GM18499 (cell line): Measurements from ENCODE around the gene PDGFRB.
A peak's percentile ranks its signal among the peaks of the same experiment; 100 is the strongest.

ENCODE experiments used
- ATAC-seq: cut with Tn5 transposase; IDR thresholded peaks from one replicate; pipeline ENCODE4 v1.9.1; 2021; ENCODE audit warnings: moderate number of reproducible peaks; ENCODE audit not compliant: insufficient read depth, unreplicated experiment

Gene PDGFRB

DNA sequence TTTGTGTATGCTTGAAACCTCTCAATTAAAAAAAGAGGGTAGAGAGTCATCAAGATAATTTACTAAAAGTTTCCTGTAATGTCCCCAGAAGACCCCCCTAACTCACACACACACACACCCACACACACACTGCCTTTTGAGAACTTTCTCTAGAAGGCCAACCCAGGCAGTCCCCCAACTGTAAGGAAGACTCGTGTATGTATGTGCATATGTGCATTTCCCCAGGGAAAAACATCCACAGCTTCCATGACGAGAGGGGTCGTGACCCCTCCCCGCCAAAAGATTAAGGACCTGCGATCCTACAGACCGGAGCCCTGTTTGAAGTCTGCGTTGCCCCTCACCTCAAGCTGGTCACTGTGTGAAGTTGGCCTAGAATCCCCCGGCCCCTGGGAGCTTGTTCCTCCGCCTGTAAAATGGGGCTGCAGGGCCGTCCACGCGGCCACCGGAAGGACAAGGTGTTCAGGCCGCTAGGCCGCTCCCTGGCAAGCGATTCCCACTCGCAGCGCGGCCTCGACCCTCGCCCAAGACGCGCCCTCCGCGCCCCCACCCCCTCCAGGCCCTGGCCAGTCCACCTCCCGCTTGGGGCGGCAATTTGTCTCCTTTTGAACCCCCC lies 10.5 kb upstream of the PDGFRB start:
- no peak for ATAC-seq

DNA sequence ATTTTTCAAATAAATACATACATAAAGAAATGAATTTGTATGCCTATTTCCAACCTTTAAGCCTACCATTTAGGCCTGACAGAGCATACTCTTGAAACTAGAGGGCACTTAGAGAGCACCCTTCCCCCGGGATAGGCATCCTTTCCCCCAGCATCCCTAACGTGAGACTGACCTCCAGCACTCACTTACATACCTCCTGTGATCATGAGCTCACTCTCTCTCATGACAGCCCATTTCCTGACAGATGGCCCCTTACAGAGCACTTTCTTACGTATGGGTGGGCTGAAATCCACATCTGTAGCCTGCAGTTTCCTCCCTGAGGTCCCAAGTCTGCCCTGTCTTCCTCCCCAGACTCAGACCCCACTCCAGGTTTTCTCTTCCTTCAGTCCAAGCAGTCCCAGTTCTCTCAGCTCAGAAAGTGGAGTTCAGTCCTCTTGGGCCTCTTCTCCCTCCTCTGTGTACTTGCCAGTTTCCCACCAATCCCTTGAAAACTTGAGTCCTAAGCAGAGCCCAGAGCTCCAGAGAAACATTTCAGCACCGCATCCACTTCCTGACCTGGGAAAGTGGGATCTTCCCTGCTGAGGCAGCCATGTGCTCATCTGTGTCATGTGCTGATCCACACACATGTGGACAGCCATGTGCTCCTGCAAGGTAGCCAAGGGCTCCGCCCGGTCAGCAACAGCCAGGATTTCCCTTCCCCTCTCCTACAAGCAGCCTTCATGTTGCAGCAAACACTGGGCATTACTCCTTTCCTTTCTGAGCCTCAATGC lies 8.8 kb upstream of the PDGFRB start:
- no peak for ATAC-seq

DNA sequence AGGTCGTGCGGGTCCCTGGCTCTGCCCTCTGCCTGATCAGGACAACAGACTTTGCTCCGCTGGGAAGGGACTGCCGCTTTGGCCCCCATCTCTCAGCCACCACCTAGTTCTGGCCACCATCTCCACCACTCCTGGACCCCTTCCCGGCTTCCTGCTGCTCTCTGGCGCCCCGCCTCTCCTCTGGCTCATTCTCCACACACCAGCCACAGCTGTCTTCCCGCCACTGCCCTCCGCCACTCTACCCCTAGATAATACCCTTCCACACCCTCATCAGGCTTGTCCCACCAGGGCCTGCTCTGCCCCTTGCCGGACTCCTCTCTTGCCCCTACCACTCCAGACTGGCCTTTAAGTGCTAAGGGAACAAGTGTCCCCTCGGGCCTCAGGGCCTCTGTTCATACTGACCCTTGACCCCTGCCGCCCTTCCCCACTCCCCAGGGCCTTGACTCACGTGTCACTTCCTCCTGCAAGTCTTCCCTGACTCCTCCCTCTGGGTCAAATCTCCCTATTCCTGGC lies 8.0 kb upstream of the PDGFRB start:
- ATAC-seq: no peak

DNA sequence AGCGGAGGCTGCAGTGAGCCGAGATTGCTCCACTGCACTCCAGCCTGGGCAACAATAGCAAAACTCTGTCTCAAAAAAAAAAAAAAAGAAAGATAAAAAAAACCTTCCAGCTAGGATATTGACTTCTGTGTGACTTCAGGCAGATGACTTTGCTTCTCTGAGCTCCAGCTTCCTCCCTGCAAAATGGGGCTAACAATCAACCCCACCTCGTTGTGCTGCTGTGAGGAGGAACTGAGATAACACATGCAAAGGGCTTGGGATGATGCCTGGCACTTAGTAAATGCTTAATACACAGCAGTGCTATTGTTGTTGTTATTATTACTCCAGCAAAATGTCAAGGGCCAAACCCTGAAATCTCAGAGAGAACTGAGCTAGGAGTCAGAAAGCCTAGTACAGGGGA lies 7.4 kb upstream of the PDGFRB start:
- ATAC-seq: no peak

DNA sequence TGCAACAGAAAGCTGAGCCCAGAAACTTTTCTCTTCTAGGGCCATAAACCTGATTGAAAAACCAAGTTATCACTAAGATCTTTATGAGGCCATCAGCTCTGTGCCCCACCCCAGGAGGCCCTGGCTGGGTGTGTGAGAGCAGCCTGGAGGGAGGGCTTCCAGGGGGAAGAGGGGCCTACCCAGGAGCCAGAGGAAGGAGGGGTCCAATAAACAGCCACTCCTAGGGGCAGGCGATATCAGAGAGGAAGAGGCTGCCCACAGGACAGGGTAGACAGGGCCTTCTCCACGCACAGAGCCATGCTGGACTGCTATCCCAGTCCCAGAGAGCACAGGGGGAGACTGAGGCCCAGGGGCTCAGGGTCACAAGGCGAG lies 6.5 kb upstream of the PDGFRB start:
- no peak for ATAC-seq

DNA sequence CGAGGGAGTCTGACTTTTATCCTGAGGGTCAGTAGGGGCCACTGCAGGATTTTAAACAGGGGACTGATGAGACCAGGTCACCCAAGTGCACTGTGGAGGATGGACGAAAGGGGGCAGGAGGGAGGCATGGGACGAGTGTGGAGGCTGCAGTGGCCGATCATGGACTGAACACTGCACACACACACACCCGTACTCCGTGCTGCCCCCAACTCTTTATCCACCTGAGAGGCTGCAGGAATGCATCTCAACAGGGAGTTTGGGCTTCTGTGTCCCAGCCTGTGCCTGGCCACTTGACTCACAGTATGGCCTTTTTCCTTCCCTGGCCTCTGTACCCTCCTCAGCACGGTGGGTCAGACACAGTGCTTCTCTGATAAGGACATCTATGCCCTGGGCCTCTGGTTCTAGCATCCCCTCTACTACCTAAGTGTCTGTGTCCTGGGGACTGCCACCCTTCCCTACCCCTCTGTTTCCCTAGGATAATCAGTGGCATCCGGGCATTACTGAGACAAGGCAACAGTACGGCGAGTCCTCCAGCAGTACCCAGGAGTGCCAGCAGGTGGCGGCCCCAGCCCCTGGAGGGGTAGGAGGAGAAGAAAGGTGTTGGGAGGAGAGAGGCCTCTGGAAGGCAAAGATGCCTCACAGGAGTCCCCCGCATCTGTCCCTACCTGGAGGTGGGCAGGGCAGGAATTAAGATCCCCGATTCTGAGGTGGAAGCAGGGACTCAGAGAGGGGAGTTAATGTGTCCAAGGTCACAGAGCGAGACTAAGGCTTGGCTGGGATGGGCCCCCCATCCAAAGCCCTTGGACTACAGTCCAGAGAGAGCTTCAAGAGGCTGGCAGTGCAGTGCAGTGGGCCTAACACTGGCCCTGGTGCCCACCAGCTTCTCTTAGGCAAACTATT lies 5.8 kb upstream of the PDGFRB start:
- peak; percentile 50 for ATAC-seq

DNA sequence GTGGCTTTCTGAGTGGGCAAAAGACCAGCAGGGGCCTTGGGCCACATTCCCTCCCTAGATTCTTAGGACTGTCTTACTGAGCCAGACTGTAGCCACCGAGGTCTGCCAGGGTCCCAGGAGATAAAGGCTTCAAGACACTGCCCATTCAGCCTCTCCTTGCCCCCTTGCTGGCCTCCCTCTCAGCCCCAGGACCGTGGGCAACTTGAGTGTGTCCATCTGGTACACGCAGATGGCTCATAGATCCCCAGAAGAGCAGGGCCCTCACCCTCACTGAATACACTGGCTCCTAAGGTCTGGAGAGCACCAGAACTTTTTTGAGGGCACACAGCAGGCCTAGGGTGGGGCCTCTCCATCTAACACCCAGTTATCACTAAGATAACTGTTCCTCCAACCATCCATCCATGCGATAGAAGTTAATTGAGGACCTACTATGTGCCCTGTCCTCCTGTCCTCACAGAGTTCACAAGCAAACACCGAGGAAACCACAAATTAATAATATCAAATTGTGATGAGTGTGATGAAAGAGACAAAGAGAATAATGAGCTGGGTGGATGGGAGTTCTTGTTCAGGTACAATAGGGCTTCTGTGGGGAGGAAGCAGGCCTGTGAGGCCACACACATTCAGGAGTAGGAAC lies 4.9 kb upstream of the PDGFRB start:
- no peak for ATAC-seq

DNA sequence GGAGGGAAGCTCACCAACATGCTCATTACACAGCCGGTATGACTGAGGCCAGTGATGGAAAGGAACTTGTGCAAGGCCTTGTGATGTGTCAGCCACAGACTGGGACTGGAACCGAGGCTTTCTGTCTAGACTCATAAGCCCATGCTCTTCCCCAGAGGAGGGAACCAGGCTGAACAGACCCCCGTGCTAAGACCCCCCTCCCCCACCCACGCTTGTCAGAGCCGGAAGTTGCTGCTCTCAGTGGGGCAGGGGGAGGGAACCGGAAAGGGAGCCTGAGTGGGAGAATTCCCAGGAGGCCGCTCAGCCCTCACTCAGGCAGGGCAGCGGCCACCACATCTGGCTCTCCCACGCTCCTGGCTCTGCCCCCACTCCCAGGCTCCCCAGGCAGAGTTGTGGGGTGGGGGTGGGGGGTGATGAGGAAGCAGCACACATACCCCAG lies 4.1 kb upstream of the PDGFRB start:
- no peak for ATAC-seq

DNA sequence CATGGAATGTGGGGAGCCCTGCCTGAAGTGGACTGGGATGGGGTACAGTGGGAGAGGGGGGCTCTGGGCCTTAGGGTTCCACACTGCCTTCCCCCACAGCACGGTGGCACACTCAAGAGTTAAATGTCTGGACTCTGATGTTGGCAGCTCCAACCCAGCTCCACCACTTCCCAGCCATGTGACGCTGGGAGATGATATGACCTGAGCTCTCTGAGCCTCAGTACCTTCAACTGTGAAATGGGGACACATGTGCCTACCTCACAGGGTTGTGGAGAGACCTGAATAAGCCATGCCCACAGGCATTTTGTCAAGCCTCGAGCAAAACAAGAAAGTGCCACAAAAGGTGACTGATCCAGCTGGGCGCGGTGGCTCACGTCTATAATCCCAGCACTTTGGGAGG lies 3.4 kb upstream of the PDGFRB start:
- no peak for ATAC-seq

DNA sequence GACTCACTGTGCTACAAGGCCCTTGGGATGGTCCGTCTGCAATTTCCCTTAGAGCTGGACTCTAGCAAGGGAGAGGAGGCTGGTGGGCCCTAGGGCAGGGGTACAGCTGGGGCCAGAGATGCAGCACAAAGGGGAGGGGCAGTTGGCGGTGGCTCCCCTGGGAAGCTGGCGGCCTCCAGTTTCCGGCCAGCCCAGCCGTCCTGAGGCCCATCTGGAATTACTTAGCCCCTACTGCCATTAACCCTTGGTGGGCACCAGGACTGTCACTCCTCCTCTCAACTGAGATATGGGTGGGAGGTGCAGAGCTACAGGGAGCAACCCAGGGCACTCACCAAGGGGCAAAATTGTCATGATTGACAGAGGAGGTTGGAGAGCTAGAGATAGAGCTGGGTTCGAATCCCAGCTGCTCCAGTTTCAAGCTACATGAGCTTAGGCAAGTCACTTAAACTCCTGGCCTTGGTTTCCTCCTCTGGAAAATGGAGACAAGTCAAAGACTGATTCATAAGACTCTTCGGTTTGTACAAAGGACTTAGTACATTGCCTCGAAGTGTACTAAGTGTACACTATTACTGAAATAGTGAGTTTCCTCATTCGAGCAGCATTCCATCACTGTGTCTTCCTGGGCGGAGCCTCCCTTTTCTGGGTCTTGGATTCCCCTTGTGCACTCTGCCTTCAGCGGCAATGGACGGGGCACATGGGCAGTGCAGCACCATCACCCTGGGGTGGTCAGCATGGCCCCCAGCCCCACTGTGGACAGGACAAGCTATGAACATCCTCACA lies 2.7 kb upstream of the PDGFRB start:
- no peak for ATAC-seq

DNA sequence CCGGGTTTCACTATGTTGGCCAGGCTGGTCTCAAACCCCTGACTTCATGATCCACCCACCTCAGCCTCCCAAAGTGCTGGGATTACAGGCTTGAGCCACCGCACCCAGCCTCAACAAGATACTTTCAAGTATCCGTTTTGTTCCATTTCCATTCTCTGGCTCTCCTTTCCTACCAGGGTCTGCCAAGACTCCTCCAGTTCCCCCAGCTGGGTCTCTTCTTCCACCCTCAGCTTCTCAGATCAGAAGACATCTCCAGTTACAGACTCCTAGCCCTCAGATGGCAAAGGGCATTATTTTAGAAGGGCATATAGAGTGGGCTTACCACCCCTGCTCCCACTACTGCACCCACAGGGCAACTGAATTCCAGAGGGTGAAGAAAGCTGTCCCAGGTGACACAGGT lies 1.5 kb upstream of the PDGFRB start:
- no peak for ATAC-seq

DNA sequence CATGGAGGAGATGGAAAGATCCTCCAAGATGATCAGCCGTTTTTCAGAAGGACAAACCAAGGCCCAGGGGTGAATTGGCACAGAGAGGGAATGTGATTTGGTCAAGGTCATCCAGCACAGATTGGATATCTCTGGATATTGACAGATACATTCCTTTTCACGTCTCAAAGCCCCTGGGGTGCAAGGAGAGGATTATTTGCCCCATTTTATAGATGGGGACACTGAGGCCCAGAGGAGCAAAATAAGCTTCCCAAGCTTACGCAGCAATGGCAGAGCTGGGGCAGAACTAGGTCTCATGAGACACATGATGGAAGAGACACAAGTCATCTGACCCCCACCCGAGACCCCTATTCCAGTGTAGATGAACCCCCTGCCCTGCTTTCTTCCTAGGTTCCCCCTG lies 895 bp upstream of the PDGFRB start:
- no peak for ATAC-seq

DNA sequence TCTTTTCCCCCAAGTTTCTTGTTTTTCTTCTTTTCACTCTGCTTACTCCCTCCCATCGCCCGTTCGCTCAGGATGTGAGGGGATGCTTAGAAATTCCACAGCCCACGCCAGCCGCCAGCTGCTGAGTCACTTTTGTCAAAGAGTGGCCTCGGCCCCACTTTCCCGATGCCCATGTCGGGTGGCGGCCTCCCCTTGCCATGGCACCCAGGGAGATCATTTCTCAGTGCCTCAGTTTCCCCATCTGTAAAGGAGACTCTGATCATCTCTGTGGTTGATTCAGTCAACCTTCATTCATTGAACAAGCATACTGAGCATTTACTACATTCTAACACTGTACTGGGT lies 353 bp upstream of the PDGFRB start:
- no peak for ATAC-seq

DNA sequence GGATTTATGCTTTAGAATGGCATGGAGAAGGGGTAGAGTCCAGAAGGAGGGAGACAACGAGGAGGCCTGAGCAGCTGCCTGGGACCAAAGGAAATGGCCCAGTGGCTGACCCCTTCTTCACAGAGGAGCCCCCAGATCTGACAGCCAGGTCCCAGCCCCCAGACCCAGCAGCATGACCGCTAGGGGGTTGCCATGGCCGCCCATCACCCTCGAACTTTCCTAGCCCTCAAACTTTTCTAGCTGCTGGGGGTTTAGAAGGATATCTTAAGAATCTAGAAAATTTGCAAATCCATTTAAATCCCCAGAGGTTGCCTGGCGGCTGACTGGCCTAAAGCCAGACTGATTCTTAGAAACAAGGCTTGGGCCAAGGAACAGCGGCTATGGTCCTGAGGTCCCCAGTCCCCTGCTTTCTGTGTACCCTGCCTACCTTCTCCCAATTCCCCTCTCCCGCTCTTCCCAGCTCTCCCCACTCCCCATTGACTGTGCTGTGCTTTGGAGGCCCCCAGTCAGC lies 972 bp downstream of the PDGFRB start:
- ATAC-seq: no peak

DNA sequence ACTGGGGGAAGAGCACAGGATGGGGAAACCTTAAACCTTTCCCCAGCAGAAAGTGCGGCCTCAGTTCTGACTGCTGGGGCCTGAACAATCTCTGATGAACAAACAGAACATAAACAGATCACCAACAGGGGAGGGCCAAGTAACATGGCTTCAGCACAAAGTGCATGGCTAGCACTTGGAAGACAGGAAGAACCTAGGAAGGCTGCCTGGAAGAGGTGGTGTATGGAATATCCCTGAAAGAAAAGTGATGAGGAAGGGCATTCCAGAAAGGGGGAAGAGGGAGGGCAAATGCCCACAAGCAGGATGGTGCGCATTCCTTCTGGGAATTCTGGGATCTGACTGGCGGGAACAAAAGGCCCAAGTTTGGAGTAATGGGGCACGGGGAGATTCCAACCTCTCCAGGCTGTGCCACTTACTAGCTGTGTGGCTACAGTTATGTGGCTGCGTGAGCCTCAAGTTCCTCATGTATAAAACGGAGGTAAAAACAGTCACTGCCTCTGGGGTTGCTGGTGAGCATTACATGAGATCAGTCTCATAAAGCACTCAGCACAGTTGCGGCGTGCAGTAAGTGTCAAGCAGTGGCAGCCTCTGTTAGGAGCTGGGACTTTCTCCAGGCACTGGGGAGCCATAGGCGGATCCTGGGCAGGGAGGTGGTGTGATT lies 1.6 kb downstream of the PDGFRB start:
- no peak for ATAC-seq

DNA sequence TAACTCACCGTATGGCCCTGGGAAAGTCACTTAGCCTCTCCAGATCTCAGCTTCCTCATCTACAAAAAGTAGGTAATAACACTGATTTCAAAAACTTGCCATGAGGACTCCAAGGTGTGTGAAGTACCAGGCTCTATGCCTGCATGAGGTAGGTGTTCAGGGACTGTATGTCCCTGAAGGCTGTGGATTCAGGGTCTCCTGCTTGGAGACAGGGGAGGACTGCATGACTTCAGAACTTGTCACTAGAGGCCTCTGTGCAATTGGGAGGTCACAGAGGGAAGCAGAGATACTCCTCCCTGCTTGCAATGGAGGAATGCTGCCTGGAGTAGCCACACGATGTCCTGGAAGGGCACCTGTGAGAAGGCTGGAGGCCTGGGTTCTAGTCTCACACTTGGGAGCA lies 2.2 kb downstream of the PDGFRB start:
- ATAC-seq: no peak

DNA sequence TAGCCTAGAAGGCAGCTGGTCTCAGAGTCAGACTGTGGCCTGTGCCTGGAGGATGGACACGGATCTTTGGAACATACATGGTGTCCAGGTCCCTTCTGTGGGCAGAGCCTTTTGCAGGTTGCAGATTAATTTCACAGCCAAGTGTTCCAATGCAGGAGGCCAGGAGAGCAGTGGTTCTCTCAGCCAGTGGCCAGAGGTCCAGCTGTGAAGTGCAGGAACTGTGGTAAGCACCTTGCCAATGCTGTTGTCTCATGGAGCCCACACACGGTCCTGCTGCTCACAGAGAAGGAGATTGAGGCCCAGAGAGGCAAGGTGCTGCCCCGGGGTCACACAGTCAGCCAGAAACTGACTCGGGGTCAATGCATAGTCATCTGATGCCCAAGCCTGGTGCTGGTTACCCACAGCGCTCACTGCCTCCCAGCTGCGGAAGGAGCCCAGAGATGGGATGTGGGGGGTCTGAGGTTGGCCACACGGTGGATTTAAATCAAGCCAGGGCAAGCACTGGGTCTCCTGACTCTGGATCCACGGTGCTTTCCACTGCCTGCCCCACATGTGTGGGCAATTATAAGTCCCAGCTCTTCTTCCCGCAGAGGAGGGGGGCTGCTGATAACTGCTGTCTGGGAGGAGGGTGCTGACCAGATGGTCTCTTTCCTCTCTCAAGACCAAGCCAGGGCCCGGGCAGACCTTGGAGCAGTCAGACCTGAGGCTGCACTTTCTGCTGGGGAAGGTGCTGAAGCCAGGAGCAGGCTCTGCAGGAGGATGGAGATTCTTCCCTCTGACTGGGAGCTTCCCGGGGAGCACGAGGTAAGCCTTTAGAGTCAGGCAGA lies 2.8 kb downstream of the PDGFRB start:
- no peak for ATAC-seq

DNA sequence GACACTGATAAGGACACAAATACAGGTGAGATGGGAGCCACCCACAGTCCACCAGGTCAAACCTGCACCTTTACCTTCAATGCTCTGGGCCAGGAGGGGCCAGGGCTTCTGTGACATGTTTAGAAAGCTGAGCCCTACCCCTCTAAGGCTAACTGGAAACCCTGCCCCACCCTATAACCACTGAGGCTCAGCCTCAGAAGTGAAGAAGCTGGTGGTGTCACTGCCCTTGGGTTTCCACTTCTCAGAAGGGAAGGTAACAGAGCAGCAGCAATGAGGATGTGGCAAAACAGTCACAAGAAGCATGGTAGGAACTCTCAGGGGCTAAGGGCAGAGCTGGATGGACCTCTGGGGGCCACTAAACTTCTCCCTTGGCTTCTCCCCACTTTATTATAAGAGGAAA lies 6.0 kb downstream of the PDGFRB start:
- ATAC-seq: no peak
